ENCODE data around the gene GNA12.
"Not testable (repeated sequence)": the region's sequence is repeated elsewhere in the genome, so short reads cannot be mapped to it uniquely, and the experiment has no call there.

GNA12 gene

GRCh38 chr7:2679135-2680127 is 164.7 kb downstream of the GNA12 start:
- H3K9me3 ChIP-seq (ENCODE audit: control insufficient read depth in 1 of 2, low read length in 2 of 2); H3K4me1 ChIP-seq (ENCODE audit: control insufficient read depth in 1 of 2, insufficient read depth in 2 of 2, low read length in 2 of 2); H3K36me3 ChIP-seq (ENCODE audit: control insufficient read depth in 1 of 2, insufficient read depth in 2 of 2, low read length in 2 of 2); H3K9ac ChIP-seq (ENCODE audit: low read depth in 1 of 2, low read length in 2 of 2); H3K27ac ChIP-seq (ENCODE audit: low read depth, low read length); H3K4me3 ChIP-seq (ENCODE audit: low read depth in 1 of 2, low read length in 2 of 2): not testable (repeated sequence)
- H3K27me3 ChIP-seq (ENCODE audit: control insufficient read depth in 1 of 2, insufficient read depth in 2 of 2, low read length in 2 of 2) = peaks cover 7 to 16% of the 10 kb centered on the region in 2 donors

DNA sequence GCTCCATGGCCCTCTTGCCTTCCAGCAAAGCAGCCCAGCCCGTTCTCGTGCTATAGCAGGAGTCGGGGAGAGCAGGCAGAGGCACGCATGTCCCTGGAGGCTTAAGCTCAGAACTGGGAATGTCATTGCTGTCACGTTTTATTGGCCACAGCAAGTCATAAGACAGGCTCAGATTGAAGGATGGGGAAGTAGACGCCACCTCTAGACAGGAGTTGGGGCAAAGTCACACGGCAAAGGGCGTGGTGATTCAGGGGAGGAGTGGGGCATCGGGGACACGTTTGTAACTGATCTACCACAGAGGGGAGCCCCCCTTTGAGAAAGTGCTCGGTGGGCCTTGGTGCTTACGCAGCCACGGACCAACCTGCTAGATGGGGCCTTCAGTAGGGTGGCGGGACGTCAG is 165.7 kb downstream of the GNA12 start:
- H3K9me3 ChIP-seq (ENCODE audit: control insufficient read depth in 1 of 2, low read length in 2 of 2); H3K36me3 ChIP-seq (ENCODE audit: control insufficient read depth in 1 of 2, insufficient read depth in 2 of 2, low read length in 2 of 2); H3K4me1 ChIP-seq (ENCODE audit: control insufficient read depth in 1 of 2, insufficient read depth in 2 of 2, low read length in 2 of 2); H3K9ac ChIP-seq (ENCODE audit: low read depth in 1 of 2, low read length in 2 of 2); H3K27ac ChIP-seq (ENCODE audit: low read depth, low read length); H3K4me3 ChIP-seq (ENCODE audit: low read depth in 1 of 2, low read length in 2 of 2): not testable (repeated sequence)
- peaks cover 7 to 16% of the 10 kb centered on the region in 2 donors for H3K27me3 ChIP-seq (ENCODE audit: control insufficient read depth in 1 of 2, insufficient read depth in 2 of 2, low read length in 2 of 2)

Data from duodenal mucosa (tissue), 2 donors.